GM18868 (cell line): ENCODE data around the gene KRTAP22-1.

Source experiments
- ATAC-seq: cut with Tn5 transposase; IDR thresholded peaks from one replicate; pipeline ENCODE4 v1.9.1; 2021; ENCODE audit warnings: mild to moderate bottlenecking, moderate library complexity; ENCODE audit not compliant: unreplicated experiment

Gene KRTAP22-1

GRCh38 chr21:30623362-30623761 lies 22.5 kb downstream of the KRTAP22-1 start:
- ATAC-seq, result no peak

DNA sequence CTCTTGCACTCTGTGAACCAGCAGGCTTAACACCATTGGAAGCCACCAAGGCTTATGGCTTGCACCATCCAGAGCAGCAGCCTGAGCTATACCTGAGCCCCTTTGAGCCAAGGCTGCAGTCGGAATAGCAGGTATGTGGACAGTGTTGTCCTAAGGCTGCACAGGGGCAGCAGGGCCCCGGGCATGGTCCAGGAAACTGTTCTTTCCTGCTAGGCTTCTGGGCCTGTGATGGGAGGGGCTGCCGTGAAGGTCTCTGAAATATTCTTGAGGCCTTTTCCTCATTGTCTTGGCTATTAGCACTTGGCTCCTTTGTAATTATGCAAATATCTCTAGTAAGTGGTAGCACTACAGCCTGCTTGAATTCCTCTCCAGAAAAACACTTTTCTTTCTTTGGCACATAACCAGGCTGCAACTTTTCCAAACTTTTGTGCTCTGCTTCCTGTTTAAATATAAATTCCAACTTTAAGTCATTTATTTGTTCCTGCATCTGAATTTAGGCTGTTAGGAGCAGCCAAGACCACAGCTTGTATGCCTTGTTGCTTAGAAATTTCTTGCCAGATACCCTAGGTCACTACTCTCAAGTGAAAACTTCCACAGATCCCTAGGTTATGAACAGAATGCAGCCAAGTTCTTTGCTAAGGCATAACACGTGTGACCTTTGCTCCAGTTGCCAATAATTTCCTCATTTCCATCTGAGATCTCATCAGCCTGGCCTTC lies 24.7 kb downstream of the KRTAP22-1 start:
- ATAC-seq, result no peak

- no peak for ATAC-seq
Observed at GRCh38 chr21:30628109-30628508, 27.2 kb downstream of the KRTAP22-1 start.

DNA sequence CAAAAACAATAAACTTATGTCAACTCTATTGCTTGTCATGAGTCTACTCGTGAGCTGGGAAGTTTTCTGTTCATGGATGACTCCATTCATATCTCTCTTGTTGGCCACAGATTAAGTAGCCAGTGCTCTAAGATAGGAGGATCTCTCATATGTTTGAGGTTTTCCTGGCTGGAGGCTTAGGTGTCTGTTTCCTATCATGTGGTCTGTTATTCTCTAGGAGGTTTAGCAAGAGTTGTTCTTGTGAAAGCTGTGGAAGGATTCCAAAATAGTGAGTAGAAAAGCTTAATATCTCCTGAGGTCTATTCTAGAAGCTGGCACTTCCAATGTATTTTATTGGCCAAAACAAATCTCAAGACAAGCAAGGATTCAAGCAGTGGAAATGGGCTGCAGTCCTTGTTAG lies 28.3 kb downstream of the KRTAP22-1 start:
- ATAC-seq, result no peak

GRCh38 chr21:30634906-30635305 lies 34.0 kb downstream of the KRTAP22-1 start, which contains the start of gene KRTAP20-2:
Gene KRTAP20-2, plus strand, starts transcription at chr21:30635206. Its CDS starts 58 bp downstream, at chr21:30635264.
- no peak for ATAC-seq

DNA sequence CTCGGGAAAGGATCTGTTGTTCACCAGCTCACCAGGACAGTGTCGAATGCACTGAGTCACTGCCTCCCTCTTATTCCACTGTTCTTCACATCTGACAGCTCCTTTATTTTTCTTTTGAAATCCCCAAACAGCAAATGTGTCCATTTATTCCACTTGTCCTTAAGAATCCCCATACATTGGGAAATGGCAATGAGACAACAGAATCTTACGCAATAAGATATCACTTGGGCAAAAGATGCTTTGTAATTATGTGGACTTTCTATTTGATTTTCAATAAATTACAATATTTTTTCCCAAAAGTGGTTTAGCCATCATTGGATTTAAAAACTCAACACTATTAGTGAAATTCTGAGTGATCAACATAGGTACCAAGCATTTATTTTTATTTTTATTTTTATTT lies 37.8 kb downstream of the KRTAP22-1 start:
- ATAC-seq, result no peak

GRCh38 chr21:30642564-30642963 lies 41.7 kb downstream of the KRTAP22-1 start, which contains the start of gene KRTAP20-3:
Gene KRTAP20-3, plus strand, starts transcription at chr21:30642864.
- no peak for ATAC-seq

- no peak for ATAC-seq
Observed at GRCh38 chr21:30646904-30647414, 46.1 kb downstream of the KRTAP22-1 start.
